ENCODE measurements around the gene CD300LD.

GRCh38 chr17:74536890-74537289 is 55.2 kb downstream of the CD300LD start:
- TF ChIP-seq MAX (IDR thresholded peaks at IDR 0.05; ENCODE audit: low read depth) = no peak
- no peak for TF ChIP-seq POLR2AphosphoS5 (IDR thresholded peaks at IDR 0.05; ENCODE audit: low read depth, low read length)
- no peak for TF ChIP-seq REST (IDR thresholded peaks at IDR 0.05; ENCODE audit: low read depth, low read length)
- no peak for TF ChIP-seq FOXJ3 (CRISPR knock-in tag; IDR thresholded peaks at IDR 0.05)
- TF ChIP-seq CTCF (IDR thresholded peaks at IDR 0.05) = no peak
- TF ChIP-seq EP300 (IDR thresholded peaks at IDR 0.05; ENCODE audit: borderline replicate concordance in 1 of 2, low read depth in 1 of 2, low read length in 1 of 2) = no peak
- TF ChIP-seq YY1 (IDR thresholded peaks at IDR 0.05; ENCODE audit: low read depth) = no peak
- TF ChIP-seq GATA2 (CRISPR knock-in tag; IDR thresholded peaks at IDR 0.05) = no peak
- TF ChIP-seq USF1 (IDR thresholded peaks at IDR 0.05; ENCODE audit: borderline replicate concordance, low read depth) = no peak
- no peak for TF ChIP-seq GABPA (IDR thresholded peaks at IDR 0.05; ENCODE audit: low read depth)
- TF ChIP-seq IRF3 (IDR thresholded peaks at IDR 0.05; ENCODE audit: low read depth, low read length) = no peak
